Gastrocnemius medialis (tissue), 4 donors: ENCODE results near the gene NPAS3. TPM values are rescaled to one million over a fixed set of nuclear protein-coding genes. Genes with fewer than 3 reads are reported as not detected.

Source experiments
- ATAC-seq, 2 donors: fragments of 150-250 bp; one replicate each; pipeline ENCODE4 v1.9.1; 2016
- DNase-seq, 2 donors: peaks; one replicate each; pipeline ENCODE4 v3.0.0-alpha.2; 2019
- H3K27ac ChIP-seq, 4 donors: fragments of 200-600 bp; sonication (generic); 1 replicate in 1 of 4; 2 replicates in 3 of 4; pipeline ENCODE4 v1.5.1; 2016 to 2018; ENCODE audit warnings: mild to moderate bottlenecking in 2 of 4, moderate library complexity in 1 of 4
- H3K27me3 ChIP-seq, 3 donors: fragments of 200-600 bp; sonication (generic) in 2 of 3; 1 replicate in 1 of 3; 2 replicates in 2 of 3; pipeline versions ENCODE4 v1.5.1 to v1.6.0; 2016 to 2019; ENCODE audit warnings: mild to moderate bottlenecking in 1 of 3, moderate library complexity in 1 of 3
- H3K36me3 ChIP-seq, 2 donors: fragments of 200-600 bp; sonication (generic) in 1 of 2; one replicate each; pipeline ENCODE4 v1.5.1; 2017 to 2018
- H3K4me1 ChIP-seq, 2 donors: fragments of 200-600 bp; sonication (generic) in 1 of 2; one replicate each; pipeline ENCODE4 v1.5.1; 2016 to 2017; ENCODE audit warnings: mild to moderate bottlenecking in 2 of 2
- H3K4me3 ChIP-seq, 4 donors: fragments of 200-600 bp; sonication (generic) in 3 of 4; 1 replicate in 1 of 4; 2 replicates in 3 of 4; pipeline ENCODE4 v1.5.1; 2016 to 2019; ENCODE audit warnings: mild to moderate bottlenecking in 2 of 4
- H3K9me3 ChIP-seq, 3 donors: fragments of 200-600 bp; sonication (generic) in 2 of 3; 1 replicate in 1 of 3; 2 replicates in 2 of 3; pipeline ENCODE4 v1.5.1; 2016 to 2019
- POLR2A ChIP-seq, 2 donors: fragments of 450-650 bp; IDR thresholded peaks; one replicate each; pipeline ENCODE4 v1.6.1; 2017; ENCODE audit warnings: antibody characterized with exemption in 2 of 2, mild to moderate bottlenecking in 2 of 2, moderate library complexity in 2 of 2
- in situ Hi-C, 4 donors: fragments of 200-750 bp; cut with MboI; loops; one replicate each; pipeline versions ENCODE4 v1.15.0 to v1.8.0; 2017; ENCODE audit warnings: low sequenced_read_pairs in 4 of 4
- intact Hi-C: fragments of 100-400 bp; cut with DNase I; formaldehyde crosslinking; loops from one replicate; pipeline ENCODE4 v1.15.1; 2023; ENCODE audit warnings: low total_unique reads
- total RNA-seq, 4 donors: library from RNA; depleted of rRNA; stranded (reverse); fragments of >200 nt; gene quantifications; one replicate each; pipeline versions ENCODE4 v1.1.0 to v1.2.3, GENCODE V29; 2016
- TF ChIP-seq, protein P1 (sequence below), 5 experiments: fragments of 450-650 bp in 3 of 5; fragments of 200-600 bp in 2 of 5; sonication (generic) in 2 of 5; IDR thresholded peaks in 4 of 5; conservative IDR thresholded peaks in 1 of 5; 1 replicate in 4 of 5; 2 replicates in 1 of 5; pipeline ENCODE4 v1.5.1; 2016 to 2019; ENCODE audit warnings: antibody characterized with exemption in 5 of 5, mild to moderate bottlenecking in 3 of 5, moderate library complexity in 3 of 5

The NPAS3 gene
- total RNA-seq, 4 donors from 2014 or later = 0.82 to 1.00 TPM; not detected in 2

DNA sequence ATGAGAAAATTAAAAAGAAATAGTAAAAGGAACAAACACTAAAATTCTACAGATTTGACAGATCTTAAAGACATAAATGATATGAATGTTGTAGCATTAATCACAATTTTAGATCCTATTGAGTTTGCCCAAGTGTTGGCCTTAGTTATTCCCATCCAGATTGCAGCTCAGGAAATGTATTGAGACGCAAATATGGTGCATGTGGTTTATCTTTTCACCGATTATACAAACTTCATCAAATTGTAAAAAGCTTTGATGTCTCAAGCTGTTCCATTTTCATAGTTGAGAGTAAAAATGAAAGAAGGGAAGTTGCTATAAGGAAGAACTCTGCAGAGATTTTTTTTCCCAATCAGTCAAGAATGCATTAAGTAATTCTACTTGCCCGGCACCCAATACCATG is 683.8 kb downstream of the NPAS3 start:
- no peak overlapping the region for H3K27ac ChIP-seq
- no peaks in the 10 kb centered on the region for H3K4me1 ChIP-seq
- TF ChIP-seq, protein P1, sequence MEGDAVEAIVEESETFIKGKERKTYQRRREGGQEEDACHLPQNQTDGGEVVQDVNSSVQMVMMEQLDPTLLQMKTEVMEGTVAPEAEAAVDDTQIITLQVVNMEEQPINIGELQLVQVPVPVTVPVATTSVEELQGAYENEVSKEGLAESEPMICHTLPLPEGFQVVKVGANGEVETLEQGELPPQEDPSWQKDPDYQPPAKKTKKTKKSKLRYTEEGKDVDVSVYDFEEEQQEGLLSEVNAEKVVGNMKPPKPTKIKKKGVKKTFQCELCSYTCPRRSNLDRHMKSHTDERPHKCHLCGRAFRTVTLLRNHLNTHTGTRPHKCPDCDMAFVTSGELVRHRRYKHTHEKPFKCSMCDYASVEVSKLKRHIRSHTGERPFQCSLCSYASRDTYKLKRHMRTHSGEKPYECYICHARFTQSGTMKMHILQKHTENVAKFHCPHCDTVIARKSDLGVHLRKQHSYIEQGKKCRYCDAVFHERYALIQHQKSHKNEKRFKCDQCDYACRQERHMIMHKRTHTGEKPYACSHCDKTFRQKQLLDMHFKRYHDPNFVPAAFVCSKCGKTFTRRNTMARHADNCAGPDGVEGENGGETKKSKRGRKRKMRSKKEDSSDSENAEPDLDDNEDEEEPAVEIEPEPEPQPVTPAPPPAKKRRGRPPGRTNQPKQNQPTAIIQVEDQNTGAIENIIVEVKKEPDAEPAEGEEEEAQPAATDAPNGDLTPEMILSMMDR (IDR thresholded peaks at IDR 0.05 in 4 of 5, conservative IDR thresholded peaks at IDR 0.05 in 1 of 5) = no peak
- TF ChIP-seq POLR2A (IDR thresholded peaks at IDR 0.05) = no peak
- no peak for ATAC-seq
- intact Hi-C loops = no loop called here
- in situ Hi-C loops = no loop called here
- H3K4me3 ChIP-seq = no peak overlapping the region
- no peaks in the 10 kb centered on the region for H3K36me3 ChIP-seq
- no peak for DNase-seq
- no peaks in the 10 kb centered on the region for H3K27me3 ChIP-seq
- H3K9me3 ChIP-seq = no peaks in the 10 kb centered on the region

DNA sequence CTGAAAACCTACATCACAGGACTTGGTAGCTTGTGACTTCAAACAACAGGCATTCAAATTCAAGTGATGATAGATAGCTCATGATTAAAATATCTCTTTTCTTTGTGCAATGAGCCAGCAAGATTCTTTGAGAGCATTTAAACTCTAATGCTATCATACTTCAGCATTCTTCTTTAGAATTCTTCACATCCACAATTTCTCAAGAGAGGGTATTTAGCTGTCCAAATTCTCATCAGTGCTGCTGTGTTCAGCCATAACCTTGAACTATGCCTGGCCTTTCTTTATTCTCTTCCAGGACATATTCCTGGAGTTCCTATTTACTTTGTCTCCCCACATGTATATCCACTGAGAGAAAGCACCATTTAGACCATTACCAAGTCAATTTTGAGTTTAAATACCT is 691.1 kb downstream of the NPAS3 start:
- Histone ChIP-seq H3K27ac (no peak overlapping the region), H3K4me3 (no peak overlapping the region), H3K36me3 (no peaks in the 10 kb centered on the region), H3K9me3 (no peaks in the 10 kb centered on the region), H3K4me1 (no peaks in the 10 kb centered on the region), H3K27me3 (no peaks in the 10 kb centered on the region)
- in situ Hi-C loops = no loop called here
- intact Hi-C loops = no loop called here
- DNase-seq = no peak
- TF ChIP-seq POLR2A (IDR thresholded peaks at IDR 0.05) = no peak
- TF ChIP-seq, protein P1 (IDR thresholded peaks at IDR 0.05 in 4 of 5, conservative IDR thresholded peaks at IDR 0.05 in 1 of 5) = no peak
- ATAC-seq = no peak

DNA sequence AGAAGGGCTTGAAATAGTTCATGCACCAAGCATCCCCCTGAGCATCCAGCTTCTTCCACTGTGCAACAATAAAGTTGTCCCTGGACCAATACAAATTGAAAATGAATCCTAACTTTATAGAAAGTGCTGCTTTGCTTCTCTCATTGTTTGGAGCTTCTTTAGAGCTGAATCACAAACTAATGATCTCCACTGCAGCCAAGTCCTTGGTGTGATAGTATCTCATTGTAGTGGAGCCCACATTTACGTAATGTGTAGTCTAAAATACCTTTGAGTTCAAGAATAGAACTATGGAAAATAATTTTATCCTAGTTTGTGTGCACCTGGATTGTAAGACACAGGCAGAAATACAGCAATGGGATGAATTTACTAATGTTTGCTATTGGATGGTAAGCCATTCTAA is 692.3 kb downstream of the NPAS3 start:
- in situ Hi-C loops (no loop called here), intact Hi-C loops (no loop called here)
- Histone ChIP-seq H3K27ac (no peak overlapping the region), H3K4me1 (no peaks in the 10 kb centered on the region), H3K27me3 (no peaks in the 10 kb centered on the region), H3K9me3 (no peaks in the 10 kb centered on the region), H3K36me3 (no peaks in the 10 kb centered on the region), H3K4me3 (no peak overlapping the region)
- no peak for ATAC-seq
- DNase-seq = no peak
- TF ChIP-seq, protein P1 (IDR thresholded peaks at IDR 0.05 in 4 of 5, conservative IDR thresholded peaks at IDR 0.05 in 1 of 5) = no peak
- no peak for TF ChIP-seq POLR2A (IDR thresholded peaks at IDR 0.05)

DNA sequence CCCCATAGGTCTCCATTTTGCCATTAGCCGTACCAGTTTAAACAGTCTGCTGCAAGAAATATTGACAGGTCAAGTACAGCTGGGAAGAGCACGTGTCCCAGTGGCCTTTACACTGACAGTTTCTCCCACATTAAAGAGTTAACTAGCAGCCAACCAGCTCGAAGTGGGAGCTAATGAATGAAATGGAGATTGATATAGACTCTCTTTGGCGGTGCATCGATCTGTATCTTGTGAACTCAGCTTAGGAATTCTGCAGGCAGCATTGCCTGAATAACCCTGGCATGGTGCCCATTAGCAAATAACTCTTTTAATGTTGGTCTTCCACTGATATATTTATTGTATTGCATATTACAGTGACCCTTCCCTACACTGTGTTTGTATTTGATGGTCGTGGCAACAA is 692.8 kb downstream of the NPAS3 start:
- Histone ChIP-seq H3K27me3 (no peaks in the 10 kb centered on the region), H3K4me1 (no peaks in the 10 kb centered on the region), H3K9me3 (no peaks in the 10 kb centered on the region), H3K36me3 (no peaks in the 10 kb centered on the region), H3K4me3 (no peak overlapping the region), H3K27ac (no peak overlapping the region)
- no peak for DNase-seq
- no peak for ATAC-seq
- in situ Hi-C loops = no loop called here
- intact Hi-C loops = no loop called here
- TF ChIP-seq, protein P1 (IDR thresholded peaks at IDR 0.05 in 4 of 5, conservative IDR thresholded peaks at IDR 0.05 in 1 of 5) = no peak
- TF ChIP-seq POLR2A (IDR thresholded peaks at IDR 0.05) = no peak

DNA sequence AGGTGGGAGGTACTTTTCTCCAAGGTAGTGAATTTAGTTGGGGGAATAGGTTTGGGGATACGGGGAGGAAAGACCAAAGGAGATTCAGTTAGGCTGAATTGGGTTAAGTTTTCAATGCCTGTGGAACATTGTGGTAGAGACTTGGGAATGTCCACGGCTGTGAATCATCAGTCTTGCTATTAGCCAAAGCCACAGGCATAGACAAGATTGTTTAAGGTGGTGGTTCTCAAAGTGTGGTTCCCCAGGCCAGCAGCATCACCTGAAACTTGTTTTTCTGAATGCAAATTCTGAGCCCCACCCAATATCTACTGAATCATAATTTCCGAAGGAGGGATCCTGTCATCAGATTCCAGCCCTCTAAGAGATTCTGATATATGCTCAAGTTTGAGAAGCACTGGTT is 696.0 kb downstream of the NPAS3 start:
- in situ Hi-C loops = no loop called here
- TF ChIP-seq POLR2A (IDR thresholded peaks at IDR 0.05) = no peak
- TF ChIP-seq, protein P1 (IDR thresholded peaks at IDR 0.05 in 4 of 5, conservative IDR thresholded peaks at IDR 0.05 in 1 of 5) = no peak
- ATAC-seq = no peak

More for the DNA sequence above, 696.0 kb downstream of the NPAS3 start:
- Histone ChIP-seq H3K9me3 (no peaks in the 10 kb centered on the region), H3K36me3 (no peaks in the 10 kb centered on the region), H3K27ac (no peak overlapping the region), H3K4me1 (no peaks in the 10 kb centered on the region), H3K4me3 (no peak overlapping the region), H3K27me3 (no peaks in the 10 kb centered on the region)
- intact Hi-C loops = no loop called here
- DNase-seq = no peak
